A549 (cell line): ENCODE measurements around the gene ZNF750. TPM values are rescaled to one million over a fixed set of nuclear protein-coding genes. Genes with fewer than 3 reads are reported as not detected.

Experiments
- ATAC-seq, 2 experiments: fragments of 200-7000 bp in 1 of 2; fragments of >200 bp in 1 of 2; cut with Nextera tagmentation in 1 of 2; cut with Tn5 transposase in 1 of 2; 3 replicates each; pipeline versions ENCODE4 v1.8.0 to v1.9.1; 2018 to 2020; ENCODE audit warnings: mild to moderate bottlenecking in 1 of 2, moderate library complexity in 1 of 2
- CTCF ChIA-PET: fragments of 300-600 bp; sonication (Branson Sonifier 250); formaldehyde crosslinking; extraction: SDS; loops from one replicate; lab custom pipeline; 2021; ENCODE audit warnings: antibody characterized with exemption, inconsistent platforms; lab: Yijun Ruan, JAX
- POLR2A ChIA-PET: fragments of 350-600 bp; formaldehyde crosslinking; extraction: SDS; loops from one replicate; lab custom pipeline; 2021; ENCODE audit warnings: antibody characterized with exemption, inconsistent platforms; lab: Yijun Ruan, JAX
- DNase-seq, 2 experiments: peaks; one replicate each; pipeline versions ENCODE4 v3.0.0 to v3.0.0-alpha.2; 2011 to 2016; ENCODE audit warnings: low read depth in 1 of 2, low spot score in 1 of 2
- FAIRE-seq: peaks from 2 replicates; lab custom pipeline; 2011; peaks lifted over from hg19 to GRCh38; lab: Jason Lieb, UNC
- H3K27ac ChIP-seq, 2 experiments: fragments of >200 bp; sonication (Bioruptor Twin); formaldehyde crosslinking; 3 replicates each; pipeline ENCODE4 v1.5.1; 2016 to 2017
- H3K4me1 ChIP-seq: fragments of >200 bp; sonication (Bioruptor Twin); formaldehyde crosslinking; 3 replicates; pipeline ENCODE4 v1.6.1; 2016
- H3K4me2 ChIP-seq: fragments of >200 bp; sonication (Bioruptor Twin); formaldehyde crosslinking; 3 replicates; pipeline ENCODE4 v1.6.1; 2016
- H3K4me3 ChIP-seq: fragments of >200 bp; sonication (Bioruptor Twin); formaldehyde crosslinking; 3 replicates; pipeline ENCODE4 v1.5.1; 2016
- H3K9me3 ChIP-seq: fragments of >200 bp; sonication (Bioruptor Twin); formaldehyde crosslinking; 3 replicates; pipeline ENCODE4 v1.6.1; 2016
- CBX2 ChIP-seq: fragments of 200-600 bp; sonication (generic); IDR thresholded peaks from 2 replicates; pipeline ENCODE4 v1.6.1; 2016; ENCODE audit warnings: low read depth, mild to moderate bottlenecking, borderline replicate concordance
- CBX8 ChIP-seq: fragments of 200-600 bp; sonication (generic); IDR thresholded peaks from 2 replicates; pipeline ENCODE4 v1.6.1; 2016
- CEBPB ChIP-seq, 2 experiments: fragments of >200 bp in 1 of 2; sonication (Bioruptor Twin) in 1 of 2; formaldehyde crosslinking in 1 of 2; IDR thresholded peaks; 2 replicates each; pipeline ENCODE4 v1.6.1; 2012 to 2016
- EP300 ChIP-seq, 2 experiments: fragments of >200 bp; sonication (Bioruptor Twin); formaldehyde crosslinking; IDR thresholded peaks; 2 replicates in 1 of 2; 3 replicates in 1 of 2; pipeline ENCODE4 v1.6.1; 2016 to 2017
- FOSL2 ChIP-seq, 2 experiments: fragments of 450-650 bp in 1 of 2; fragments of >200 bp in 1 of 2; sonication (Bioruptor Twin) in 1 of 2; formaldehyde crosslinking; IDR thresholded peaks; 2 replicates each; pipeline versions ENCODE4 v1.5.0 to v1.6.1; 2016 to 2020; ENCODE audit warnings: mild to moderate bottlenecking in 1 of 2, moderate library complexity in 1 of 2
- FOXS1 ChIP-seq: fragments of 250-450 bp; sonication (Bioruptor Pico); IDR thresholded peaks from 2 replicates; pipeline ENCODE4 v1.5.0; 2020; ENCODE audit warnings: mild to moderate bottlenecking, moderate library complexity
- HOXA7 ChIP-seq: fragments of 250-450 bp; sonication (Bioruptor Pico); IDR thresholded peaks from 2 replicates; pipeline ENCODE4 v1.5.0; 2020; ENCODE audit warnings: mild to moderate bottlenecking, moderate library complexity
- HOXB13 ChIP-seq: fragments of 250-450 bp; sonication (Bioruptor Pico); IDR thresholded peaks from 2 replicates; pipeline ENCODE4 v1.5.0; 2020; ENCODE audit warnings: low read depth, mild to moderate bottlenecking, moderate library complexity
- MAZ ChIP-seq: fragments of 150-350 bp; IDR thresholded peaks from 2 replicates; pipeline ENCODE4 v1.6.1; 2014; ENCODE audit warnings: antibody characterized with exemption, low read depth, low read length, borderline replicate concordance
- MYC ChIP-seq: IDR thresholded peaks from 2 replicates; pipeline ENCODE4 v1.6.1; 2012; ENCODE audit warnings: mild to moderate bottlenecking, inconsistent platforms, low read length, improper control_type of control experiment, borderline replicate concordance
- PHF8 ChIP-seq: fragments of 200-600 bp; sonication (generic); IDR thresholded peaks from 2 replicates; pipeline ENCODE4 v1.6.1; 2016; ENCODE audit warnings: low read depth, mild to moderate bottlenecking, antibody characterized with exemption, moderate library complexity, borderline replicate concordance
- RCOR1 ChIP-seq: fragments of 150-350 bp; IDR thresholded peaks from 2 replicates; pipeline ENCODE4 v1.6.1; 2014; ENCODE audit warnings: antibody characterized with exemption, low read length, low read depth
- RFX5 ChIP-seq: fragments of 450-650 bp; IDR thresholded peaks from 2 replicates; pipeline ENCODE4 v1.7.1; 2014; ENCODE audit warnings: antibody characterized with exemption, mild to moderate bottlenecking, moderate library complexity
- ZNF302 ChIP-seq: fragments of 250-450 bp; sonication (Bioruptor Pico); IDR thresholded peaks from 2 replicates; pipeline ENCODE4 v1.9.0; 2021; ENCODE audit warnings: inconsistent platforms, mild to moderate bottlenecking, moderate library complexity
- WGBS: methylation state at CpG from one replicate; pipeline ENCODE4 v1.1.6; 2017; ENCODE audit errors: missing lambda C conversion rate; 5-methylcytosine and 5-hydroxymethylcytosine counted together
- polyA plus RNA-seq, 4 experiments: library from polyadenylated mRNA; depleted of rRNA in 3 of 4; stranded (reverse); fragments of >200 nt; fragmentation: RNase III in 1 of 4; extraction: RNeasy Plus Mini Kit Qiagen cat#74134 plus additional on column Dnase treatment in 1 of 4; gene quantifications; 2 replicates in 3 of 4; 3 replicates in 1 of 4; pipeline ENCODE4 v1.2.3, GENCODE V29; 2011 to 2017
- TF ChIP-seq, protein P1 (sequence below): fragments of >200 bp; sonication (Bioruptor Twin); formaldehyde crosslinking; IDR thresholded peaks from 3 replicates; pipeline ENCODE4 v1.5.1; 2016
- TF ChIP-seq, protein P2 (sequence below): IDR thresholded peaks from 2 replicates; pipeline ENCODE4 v1.6.1; 2012; ENCODE audit warnings: low read depth, borderline replicate concordance
- TF ChIP-seq, protein P3 (sequence below): fragments of 250-450 bp; sonication (Bioruptor Pico); IDR thresholded peaks from 2 replicates; pipeline ENCODE4 v1.5.0; 2021; ENCODE audit warnings: mild to moderate bottlenecking, moderate library complexity, borderline replicate concordance
- TF ChIP-seq, protein P4 (sequence below): fragments of 450-650 bp; IDR thresholded peaks from 2 replicates; pipeline ENCODE4 v1.6.1; 2014; ENCODE audit warnings: antibody characterized with exemption
- TF ChIP-seq, protein P5 (sequence below): fragments of >200 bp; sonication (Bioruptor Twin); formaldehyde crosslinking; IDR thresholded peaks from 3 replicates; pipeline ENCODE4 v1.6.1; 2016

Gene ZNF750
- polyA plus RNA-seq, 2 of the 4 experiments (the other 2 are of a cell fraction), result not detected

DNA sequence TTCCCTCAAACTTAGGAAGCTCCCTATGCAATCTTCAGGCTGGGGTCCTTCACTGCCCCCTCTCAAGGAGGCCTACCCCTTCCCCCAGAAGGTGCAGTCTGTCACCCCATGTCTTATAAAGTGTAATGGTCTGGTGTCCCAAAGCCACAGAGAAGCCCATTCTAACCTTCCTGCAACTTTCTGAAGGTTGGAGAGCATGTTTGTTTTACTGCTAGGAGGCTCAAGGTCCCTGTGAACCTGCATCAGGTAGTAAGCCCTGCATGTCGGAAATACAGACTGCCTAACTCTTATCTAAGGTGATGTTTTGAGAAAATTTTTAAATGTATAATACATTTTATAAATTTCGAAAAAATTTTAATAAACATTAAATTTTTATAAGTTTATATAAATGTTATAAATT, 18.3 kb downstream of the ZNF750 start:
- Histone ChIP-seq H3K9me3 (peaks cover 19% of the 10 kb centered on the region), H3K4me1 (no peaks in the 10 kb centered on the region), H3K4me3 (no peak overlapping the region), H3K4me2 (no peak overlapping the region), H3K27ac (no peak overlapping the region)
- DNase-seq (no peak), ATAC-seq (no peak), FAIRE-seq (no peak)
- ChIA-PET POLR2A (no interaction called here), CTCF (interaction anchor here (0.6 kb wide), 1 partner anchor 34 kb away, joined by 3 read pairs; no protein-coding TSS in a partner anchor)
- TF ChIP-seq, protein P1, sequence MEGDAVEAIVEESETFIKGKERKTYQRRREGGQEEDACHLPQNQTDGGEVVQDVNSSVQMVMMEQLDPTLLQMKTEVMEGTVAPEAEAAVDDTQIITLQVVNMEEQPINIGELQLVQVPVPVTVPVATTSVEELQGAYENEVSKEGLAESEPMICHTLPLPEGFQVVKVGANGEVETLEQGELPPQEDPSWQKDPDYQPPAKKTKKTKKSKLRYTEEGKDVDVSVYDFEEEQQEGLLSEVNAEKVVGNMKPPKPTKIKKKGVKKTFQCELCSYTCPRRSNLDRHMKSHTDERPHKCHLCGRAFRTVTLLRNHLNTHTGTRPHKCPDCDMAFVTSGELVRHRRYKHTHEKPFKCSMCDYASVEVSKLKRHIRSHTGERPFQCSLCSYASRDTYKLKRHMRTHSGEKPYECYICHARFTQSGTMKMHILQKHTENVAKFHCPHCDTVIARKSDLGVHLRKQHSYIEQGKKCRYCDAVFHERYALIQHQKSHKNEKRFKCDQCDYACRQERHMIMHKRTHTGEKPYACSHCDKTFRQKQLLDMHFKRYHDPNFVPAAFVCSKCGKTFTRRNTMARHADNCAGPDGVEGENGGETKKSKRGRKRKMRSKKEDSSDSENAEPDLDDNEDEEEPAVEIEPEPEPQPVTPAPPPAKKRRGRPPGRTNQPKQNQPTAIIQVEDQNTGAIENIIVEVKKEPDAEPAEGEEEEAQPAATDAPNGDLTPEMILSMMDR, result no peak
- TF ChIP-seq FOSL2 (IDR thresholded peaks at IDR 0.05), result no peak
- TF ChIP-seq FOSL2 (CRISPR knock-in tag; IDR thresholded peaks at IDR 0.05), result no peak
- no peak for TF ChIP-seq MYC
- TF ChIP-seq HOXB13, result no peak
- TF ChIP-seq CEBPB (IDR thresholded peaks at IDR 0.05), result no peak
- TF ChIP-seq, protein P2, sequence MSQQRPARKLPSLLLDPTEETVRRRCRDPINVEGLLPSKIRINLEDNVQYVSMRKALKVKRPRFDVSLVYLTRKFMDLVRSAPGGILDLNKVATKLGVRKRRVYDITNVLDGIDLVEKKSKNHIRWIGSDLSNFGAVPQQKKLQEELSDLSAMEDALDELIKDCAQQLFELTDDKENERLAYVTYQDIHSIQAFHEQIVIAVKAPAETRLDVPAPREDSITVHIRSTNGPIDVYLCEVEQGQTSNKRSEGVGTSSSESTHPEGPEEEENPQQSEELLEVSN, result no peak
- TF ChIP-seq, protein P3, sequence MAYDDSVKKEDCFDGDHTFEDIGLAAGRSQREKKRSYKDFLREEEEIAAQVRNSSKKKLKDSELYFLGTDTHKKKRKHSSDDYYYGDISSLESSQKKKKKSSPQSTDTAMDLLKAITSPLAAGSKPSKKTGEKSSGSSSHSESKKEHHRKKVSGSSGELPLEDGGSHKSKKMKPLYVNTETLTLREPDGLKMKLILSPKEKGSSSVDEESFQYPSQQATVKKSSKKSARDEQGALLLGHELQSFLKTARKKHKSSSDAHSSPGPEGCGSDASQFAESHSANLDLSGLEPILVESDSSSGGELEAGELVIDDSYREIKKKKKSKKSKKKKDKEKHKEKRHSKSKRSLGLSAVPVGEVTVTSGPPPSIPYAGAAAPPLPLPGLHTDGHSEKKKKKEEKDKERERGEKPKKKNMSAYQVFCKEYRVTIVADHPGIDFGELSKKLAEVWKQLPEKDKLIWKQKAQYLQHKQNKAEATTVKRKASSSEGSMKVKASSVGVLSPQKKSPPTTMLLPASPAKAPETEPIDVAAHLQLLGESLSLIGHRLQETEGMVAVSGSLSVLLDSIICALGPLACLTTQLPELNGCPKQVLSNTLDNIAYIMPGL, result no peak
- no peak for TF ChIP-seq RCOR1
- no peak for TF ChIP-seq HOXA7
- TF ChIP-seq FOXS1 (CRISPR knock-in tag), result no peak
- TF ChIP-seq, protein P4, sequence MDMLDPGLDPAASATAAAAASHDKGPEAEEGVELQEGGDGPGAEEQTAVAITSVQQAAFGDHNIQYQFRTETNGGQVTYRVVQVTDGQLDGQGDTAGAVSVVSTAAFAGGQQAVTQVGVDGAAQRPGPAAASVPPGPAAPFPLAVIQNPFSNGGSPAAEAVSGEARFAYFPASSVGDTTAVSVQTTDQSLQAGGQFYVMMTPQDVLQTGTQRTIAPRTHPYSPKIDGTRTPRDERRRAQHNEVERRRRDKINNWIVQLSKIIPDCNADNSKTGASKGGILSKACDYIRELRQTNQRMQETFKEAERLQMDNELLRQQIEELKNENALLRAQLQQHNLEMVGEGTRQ, result no peak
- no peak for TF ChIP-seq CBX2
- TF ChIP-seq PHF8, result no peak
- no peak for TF ChIP-seq ZNF302
- TF ChIP-seq EP300 (IDR thresholded peaks at IDR 0.05), result no peak
- no peak for TF ChIP-seq CBX8
- no peak for TF ChIP-seq RFX5
- TF ChIP-seq, protein P5, sequence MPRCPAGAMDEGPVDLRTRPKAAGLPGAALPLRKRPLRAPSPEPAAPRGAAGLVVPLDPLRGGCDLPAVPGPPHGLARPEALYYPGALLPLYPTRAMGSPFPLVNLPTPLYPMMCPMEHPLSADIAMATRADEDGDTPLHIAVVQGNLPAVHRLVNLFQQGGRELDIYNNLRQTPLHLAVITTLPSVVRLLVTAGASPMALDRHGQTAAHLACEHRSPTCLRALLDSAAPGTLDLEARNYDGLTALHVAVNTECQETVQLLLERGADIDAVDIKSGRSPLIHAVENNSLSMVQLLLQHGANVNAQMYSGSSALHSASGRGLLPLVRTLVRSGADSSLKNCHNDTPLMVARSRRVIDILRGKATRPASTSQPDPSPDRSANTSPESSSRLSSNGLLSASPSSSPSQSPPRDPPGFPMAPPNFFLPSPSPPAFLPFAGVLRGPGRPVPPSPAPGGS, result no peak
- TF ChIP-seq MAZ, result no peak
- WGBS, result 91% methylated on average over 2 of the region's 2 CpGs
